Neural progenitor cell (in vitro differentiated cells): ENCODE results near the gene FRMPD2.

ENCODE experiments used
- EZH2 ChIP-seq: fragments of 200-600 bp; sonication (generic); IDR thresholded peaks from 2 replicates; pipeline ENCODE4 v1.6.1; 2017; ENCODE audit warnings: antibody characterized with exemption, mild to moderate bottlenecking, moderate library complexity
- TF ChIP-seq, protein P1 (sequence below): fragments of 200-600 bp; sonication (generic); IDR thresholded peaks from 2 replicates; pipeline ENCODE4 v1.5.1; 2017; ENCODE audit warnings: antibody characterized with exemption, mild to moderate bottlenecking

DNA sequence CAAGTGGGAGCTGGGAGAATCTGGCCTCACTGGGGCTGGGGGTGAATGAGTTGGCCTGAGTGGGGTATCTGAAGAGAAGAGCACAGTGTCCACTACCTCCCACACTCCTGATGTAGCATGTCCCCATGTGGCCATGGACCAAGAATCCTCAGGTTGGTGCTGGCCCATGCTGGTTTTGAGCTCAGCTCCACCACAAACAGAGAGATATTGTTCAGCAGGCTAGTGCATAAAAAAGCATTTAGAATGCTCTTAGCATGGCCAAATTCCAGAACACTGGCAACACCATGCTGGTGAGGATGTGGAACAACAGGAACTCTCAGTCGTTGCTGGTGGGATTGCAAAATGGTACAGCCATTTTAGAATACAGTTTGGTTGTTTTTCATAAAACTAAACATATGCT is 61.4 kb downstream of the FRMPD2 start:
- TF ChIP-seq EZH2 = no peak
- TF ChIP-seq, protein P1, sequence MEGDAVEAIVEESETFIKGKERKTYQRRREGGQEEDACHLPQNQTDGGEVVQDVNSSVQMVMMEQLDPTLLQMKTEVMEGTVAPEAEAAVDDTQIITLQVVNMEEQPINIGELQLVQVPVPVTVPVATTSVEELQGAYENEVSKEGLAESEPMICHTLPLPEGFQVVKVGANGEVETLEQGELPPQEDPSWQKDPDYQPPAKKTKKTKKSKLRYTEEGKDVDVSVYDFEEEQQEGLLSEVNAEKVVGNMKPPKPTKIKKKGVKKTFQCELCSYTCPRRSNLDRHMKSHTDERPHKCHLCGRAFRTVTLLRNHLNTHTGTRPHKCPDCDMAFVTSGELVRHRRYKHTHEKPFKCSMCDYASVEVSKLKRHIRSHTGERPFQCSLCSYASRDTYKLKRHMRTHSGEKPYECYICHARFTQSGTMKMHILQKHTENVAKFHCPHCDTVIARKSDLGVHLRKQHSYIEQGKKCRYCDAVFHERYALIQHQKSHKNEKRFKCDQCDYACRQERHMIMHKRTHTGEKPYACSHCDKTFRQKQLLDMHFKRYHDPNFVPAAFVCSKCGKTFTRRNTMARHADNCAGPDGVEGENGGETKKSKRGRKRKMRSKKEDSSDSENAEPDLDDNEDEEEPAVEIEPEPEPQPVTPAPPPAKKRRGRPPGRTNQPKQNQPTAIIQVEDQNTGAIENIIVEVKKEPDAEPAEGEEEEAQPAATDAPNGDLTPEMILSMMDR = no peak
